ENCODE data around the gene SNTA1.
"Not testable (repeated sequence)": the region's sequence is repeated elsewhere in the genome, so short reads cannot be mapped to it uniquely, and the experiment has no call there.

SNTA1 gene

GRCh38 chr20:33423875-33424274 is 19.7 kb downstream of the SNTA1 start:
- not testable (repeated sequence) for DNase-seq

GRCh38 chr20:33423141-33423834 is 20.3 kb downstream of the SNTA1 start:
- DNase-seq: no peak

- DNase-seq: no peak
These were observed 24.2 kb downstream of the SNTA1 start for GRCh38 chr20:33419140-33419974.

GRCh38 chr20:33418033-33418432 is 25.5 kb downstream of the SNTA1 start:
- no peak for DNase-seq

GRCh38 chr20:33415948-33416347 is 27.6 kb downstream of the SNTA1 start:
- no peak for DNase-seq

GRCh38 chr20:33412484-33412838 is 31.1 kb downstream of the SNTA1 start:
- DNase-seq: no peak

- DNase-seq: no peak
These were observed 31.7 kb downstream of the SNTA1 start for GRCh38 chr20:33411711-33412483.

- no peak for DNase-seq
These were observed 32.3 kb downstream of the SNTA1 start for GRCh38 chr20:33411242-33411641.

- DNase-seq: no peak
These were observed 33.4 kb downstream of the SNTA1 start for GRCh38 chr20:33410081-33410742.

GRCh38 chr20:33408716-33409654 is 34.6 kb downstream of the SNTA1 start:
- no peak for DNase-seq

- no peak for DNase-seq
These were observed 35.2 kb downstream of the SNTA1 start for GRCh38 chr20:33408313-33408712.

GRCh38 chr20:33407796-33408195 is 35.8 kb downstream of the SNTA1 start:
- DNase-seq: no peak

GRCh38 chr20:33407251-33407650 is 36.3 kb downstream of the SNTA1 start:
- no peak for DNase-seq

- no peak for DNase-seq
These were observed 39.3 kb downstream of the SNTA1 start for GRCh38 chr20:33404281-33404680.

- DNase-seq: no peak
These were observed 41.6 kb downstream of the SNTA1 start for GRCh38 chr20:33401921-33402369.

GRCh38 chr20:33401184-33401920 is 42.2 kb downstream of the SNTA1 start, which contains the start of gene CDK5RAP1:
CDK5RAP1 (minus strand) TSS chr20:33401519; CDS start chr20:33397064, 4,455 bp downstream.
- DNase-seq: no peak

- DNase-seq: no peak
These were observed 42.8 kb downstream of the SNTA1 start for GRCh38 chr20:33400812-33401183.

GRCh38 chr20:33399924-33400323 is 43.6 kb downstream of the SNTA1 start:
- no peak for DNase-seq

GRCh38 chr20:33394718-33395117 is 48.8 kb downstream of the SNTA1 start:
- no peak for DNase-seq

- no peak for DNase-seq
These were observed 50.0 kb downstream of the SNTA1 start for GRCh38 chr20:33393609-33394008.
